Measurements from ENCODE around the gene TTC28. TPM values are rescaled to one million over a fixed set of nuclear protein-coding genes. Genes with fewer than 3 reads are reported as not detected.

Gene TTC28
- total and polyA plus RNA-seq, 12 donors: 3.4 to 75.6 (median 28.6) TPM

GRCh38 chr22:28454431-28455064 lies 225.1 kb downstream of the TTC28 start:
- 48 to 70% (median 62%) methylated on average over 1 of the region's 1 CpG for WGBS, 4 donors
- intact Hi-C loops (cut with DNase I): no loop called here
- Histone ChIP-seq H3K27me3 (no peaks in the 10 kb centered on the region), H3K36me3 (replicated peaks in 1 of 2) (no peaks in the 10 kb centered on the region), H3K9me3 (replicated peaks in 1 of 3) (no peaks in the 10 kb centered on the region), H3K4me3 (no peak overlapping the region), H3K4me1 (replicated peaks in 1 of 2) (no peaks in the 10 kb centered on the region), H3K27ac (no peak overlapping the region)
- no peak for DNase-seq
- no peak for TF ChIP-seq POLR2A (IDR thresholded peaks at IDR 0.05)
- TF ChIP-seq, protein P1, sequence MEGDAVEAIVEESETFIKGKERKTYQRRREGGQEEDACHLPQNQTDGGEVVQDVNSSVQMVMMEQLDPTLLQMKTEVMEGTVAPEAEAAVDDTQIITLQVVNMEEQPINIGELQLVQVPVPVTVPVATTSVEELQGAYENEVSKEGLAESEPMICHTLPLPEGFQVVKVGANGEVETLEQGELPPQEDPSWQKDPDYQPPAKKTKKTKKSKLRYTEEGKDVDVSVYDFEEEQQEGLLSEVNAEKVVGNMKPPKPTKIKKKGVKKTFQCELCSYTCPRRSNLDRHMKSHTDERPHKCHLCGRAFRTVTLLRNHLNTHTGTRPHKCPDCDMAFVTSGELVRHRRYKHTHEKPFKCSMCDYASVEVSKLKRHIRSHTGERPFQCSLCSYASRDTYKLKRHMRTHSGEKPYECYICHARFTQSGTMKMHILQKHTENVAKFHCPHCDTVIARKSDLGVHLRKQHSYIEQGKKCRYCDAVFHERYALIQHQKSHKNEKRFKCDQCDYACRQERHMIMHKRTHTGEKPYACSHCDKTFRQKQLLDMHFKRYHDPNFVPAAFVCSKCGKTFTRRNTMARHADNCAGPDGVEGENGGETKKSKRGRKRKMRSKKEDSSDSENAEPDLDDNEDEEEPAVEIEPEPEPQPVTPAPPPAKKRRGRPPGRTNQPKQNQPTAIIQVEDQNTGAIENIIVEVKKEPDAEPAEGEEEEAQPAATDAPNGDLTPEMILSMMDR (IDR thresholded peaks at IDR 0.05): no peak

DNA sequence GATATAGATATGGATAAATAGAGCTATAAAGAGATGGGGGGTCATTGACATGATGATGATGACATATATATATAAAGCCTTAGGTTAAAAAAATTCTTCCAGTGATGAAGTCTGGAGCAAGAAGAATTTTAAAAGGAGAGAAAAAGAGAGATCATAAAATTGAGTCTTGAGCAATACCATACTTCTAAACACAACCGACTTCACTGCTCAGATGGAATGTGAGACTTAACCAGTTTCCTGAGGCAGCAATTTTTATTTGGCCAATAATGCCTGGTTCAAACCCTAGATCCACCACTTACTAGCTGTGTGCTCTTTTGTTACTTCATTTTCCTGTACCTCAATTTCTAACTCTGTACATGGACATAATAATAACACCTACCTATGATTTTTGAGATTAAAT lies 229.5 kb downstream of the TTC28 start:
- H3K27me3 ChIP-seq: no peaks in the 10 kb centered on the region
- no peak for TF ChIP-seq POLR2A (IDR thresholded peaks at IDR 0.05)
- TF ChIP-seq, protein P1 (IDR thresholded peaks at IDR 0.05): no peak
- H3K9me3 ChIP-seq (replicated peaks in 1 of 3): no peaks in the 10 kb centered on the region
- H3K4me3 ChIP-seq: no peak overlapping the region
- H3K27ac ChIP-seq: no peak overlapping the region
- H3K36me3 ChIP-seq (replicated peaks in 1 of 2): no peaks in the 10 kb centered on the region
- intact Hi-C loops (cut with DNase I): no loop called here
- H3K4me1 ChIP-seq (replicated peaks in 1 of 2): no peaks in the 10 kb centered on the region
- 89 to 95% (median 91%) methylated on average over 1 of the region's 1 CpG for WGBS, 4 donors
- DNase-seq: no peak

- 87 to 92% (median 90%) methylated on average over 1 of the region's 1 CpG for WGBS, 4 donors
- intact Hi-C loops (cut with DNase I): loop anchor here in 1 of 2 donors (10.0 kb wide), 1 partner anchor 394 kb away; no protein-coding TSS in a partner anchor
- TF ChIP-seq, protein P1 (IDR thresholded peaks at IDR 0.05): no peak
- DNase-seq: no peak
- H3K36me3 ChIP-seq (replicated peaks in 1 of 2): no peaks in the 10 kb centered on the region
- no peaks in the 10 kb centered on the region for H3K9me3 ChIP-seq (replicated peaks in 1 of 3)
- H3K27ac ChIP-seq: no peak overlapping the region
- no peak overlapping the region for H3K4me3 ChIP-seq
- H3K27me3 ChIP-seq: no peaks in the 10 kb centered on the region
- no peaks in the 10 kb centered on the region for H3K4me1 ChIP-seq (replicated peaks in 1 of 2)
These were observed 230.6 kb downstream of the TTC28 start for GRCh38 chr22:28449041-28449440.

GRCh38 chr22:28448625-28449024 lies 231.0 kb downstream of the TTC28 start:
- DNase-seq: no peak
- 55 to 78% (median 67%) methylated on average over 1 of the region's 1 CpG for WGBS, 4 donors
- no peaks in the 10 kb centered on the region for H3K36me3 ChIP-seq (replicated peaks in 1 of 2)
- peaks cover 0 to 2% of the 10 kb centered on the region in 2 donors for H3K4me1 ChIP-seq (replicated peaks in 1 of 2)
- intact Hi-C loops (cut with DNase I): loop anchor here in 1 of 2 donors (10.0 kb wide), 1 partner anchor 394 kb away; no protein-coding TSS in a partner anchor
- no peak overlapping the region for H3K27ac ChIP-seq
- H3K27me3 ChIP-seq: no peaks in the 10 kb centered on the region
- no peaks in the 10 kb centered on the region for H3K9me3 ChIP-seq (replicated peaks in 1 of 3)
- TF ChIP-seq POLR2A (IDR thresholded peaks at IDR 0.05): no peak
- TF ChIP-seq, protein P1 (IDR thresholded peaks at IDR 0.05): no peak
- no peak overlapping the region for H3K4me3 ChIP-seq
